Activated T-helper 9 cell treated with anti-CD3 and anti-CD28 coated beads, Interleukin-2, amount 50 U/mL, for 16 hours (primary cell): ENCODE data around the gene MMP24.
A peak's percentile ranks its signal among the peaks of the same experiment; 100 is the strongest.

Source experiments
- DNase-seq: peaks from one replicate; pipeline ENCODE4 v3.0.0-alpha.2; 2020; ENCODE audit warnings: low read depth

Gene MMP24

DNA sequence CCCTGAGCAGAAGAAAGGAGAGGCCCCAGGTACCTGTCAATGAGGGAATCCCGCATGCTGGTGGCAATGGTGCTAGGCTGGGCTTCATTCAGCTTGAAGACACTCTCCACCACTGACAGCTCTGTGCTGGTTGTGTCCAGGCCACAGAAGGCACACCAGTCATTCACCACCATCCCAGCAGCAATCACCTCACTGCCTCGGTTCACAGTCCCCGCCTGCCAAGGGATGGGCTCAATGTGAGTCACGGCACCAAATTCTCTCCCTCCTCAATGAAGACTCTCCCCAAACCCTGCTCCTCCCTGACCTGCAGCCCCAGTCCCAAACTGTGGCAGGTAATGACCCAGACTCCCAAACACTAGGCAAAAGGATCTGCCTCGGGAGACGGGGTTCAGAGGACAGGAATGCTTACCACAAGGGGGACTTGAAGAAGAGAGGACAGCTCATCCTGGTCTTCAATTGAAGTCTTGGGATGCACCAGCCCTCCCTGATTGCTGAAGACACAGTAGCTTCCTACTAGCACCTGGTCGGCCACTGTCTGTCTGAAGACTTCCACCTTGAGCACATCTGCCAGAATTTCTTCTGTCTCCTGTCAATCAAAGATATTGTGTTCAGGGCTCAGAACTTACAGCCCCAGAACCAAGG lies 53.2 kb downstream of the MMP24 start:
- no peak for DNase-seq

DNA sequence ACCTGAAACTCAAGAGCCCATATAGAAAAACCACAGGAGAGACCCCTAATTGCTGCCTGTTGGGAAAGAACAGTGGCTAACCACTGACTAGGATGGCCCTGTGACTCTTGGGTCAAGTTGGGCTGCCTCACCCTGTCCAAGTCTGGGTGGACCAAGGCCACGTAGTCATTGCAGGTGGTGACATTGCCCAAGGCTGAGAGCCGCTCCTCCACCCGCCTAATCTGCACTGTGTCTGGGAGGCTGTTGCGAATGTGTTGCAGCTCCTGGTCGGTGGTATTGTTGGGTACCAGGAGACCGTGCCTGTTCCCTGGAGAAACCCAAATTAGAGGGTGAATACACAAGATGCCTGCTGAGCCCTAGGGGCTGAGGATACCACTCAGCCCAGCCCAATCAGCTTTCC lies 54.0 kb downstream of the MMP24 start:
- no peak for DNase-seq

- no peak for DNase-seq
These were observed 55.1 kb downstream of the MMP24 start for GRCh38 chr20:35281506-35282101.

DNA sequence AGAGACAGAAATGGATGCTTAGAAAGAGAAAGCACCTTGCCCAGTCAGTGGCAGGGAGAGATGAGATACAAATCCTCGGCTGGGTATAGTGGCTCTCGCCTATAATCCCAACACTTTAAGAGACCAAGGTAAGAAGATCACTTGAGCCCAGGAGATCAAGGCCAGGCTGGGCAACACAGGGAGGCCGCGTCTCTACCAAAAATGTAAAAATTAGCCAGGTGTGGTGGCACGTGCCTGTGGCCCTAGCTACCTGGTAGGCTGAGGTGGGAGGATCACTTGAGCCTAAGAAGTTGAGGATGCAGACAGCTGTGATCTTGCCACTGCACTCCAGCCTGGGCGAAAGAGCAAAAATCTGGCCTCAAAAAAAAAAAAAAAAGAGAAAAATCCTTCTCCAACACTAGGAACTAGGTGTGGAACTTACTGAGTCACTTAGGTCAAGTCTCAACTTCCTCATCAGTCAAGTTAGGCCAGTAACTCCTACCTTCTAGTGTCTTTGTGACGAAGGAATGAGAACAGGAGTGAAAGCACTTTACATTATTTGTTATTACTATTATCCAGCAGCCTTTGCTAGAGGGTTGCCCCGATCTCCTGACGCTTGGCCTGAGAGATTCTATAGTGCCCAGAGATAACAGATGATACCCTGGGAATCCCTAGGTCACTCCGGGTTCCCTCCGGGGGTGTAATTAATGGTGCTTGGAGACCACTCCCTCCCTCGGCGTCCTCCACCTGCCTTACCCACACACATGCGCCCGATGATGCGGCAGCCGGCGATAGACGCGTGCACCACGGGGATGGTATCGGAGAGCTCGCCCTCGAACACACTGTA lies 57.2 kb downstream of the MMP24 start:
- no peak for DNase-seq

GRCh38 chr20:35284267-35284991 lies 57.9 kb downstream of the MMP24 start, which contains the start of gene EIF6:
Gene EIF6, minus strand, starts transcription at chr20:35284772. Its CDS starts 285 bp downstream, at chr20:35284487.
- DNase-seq: peak; percentile 61

DNA sequence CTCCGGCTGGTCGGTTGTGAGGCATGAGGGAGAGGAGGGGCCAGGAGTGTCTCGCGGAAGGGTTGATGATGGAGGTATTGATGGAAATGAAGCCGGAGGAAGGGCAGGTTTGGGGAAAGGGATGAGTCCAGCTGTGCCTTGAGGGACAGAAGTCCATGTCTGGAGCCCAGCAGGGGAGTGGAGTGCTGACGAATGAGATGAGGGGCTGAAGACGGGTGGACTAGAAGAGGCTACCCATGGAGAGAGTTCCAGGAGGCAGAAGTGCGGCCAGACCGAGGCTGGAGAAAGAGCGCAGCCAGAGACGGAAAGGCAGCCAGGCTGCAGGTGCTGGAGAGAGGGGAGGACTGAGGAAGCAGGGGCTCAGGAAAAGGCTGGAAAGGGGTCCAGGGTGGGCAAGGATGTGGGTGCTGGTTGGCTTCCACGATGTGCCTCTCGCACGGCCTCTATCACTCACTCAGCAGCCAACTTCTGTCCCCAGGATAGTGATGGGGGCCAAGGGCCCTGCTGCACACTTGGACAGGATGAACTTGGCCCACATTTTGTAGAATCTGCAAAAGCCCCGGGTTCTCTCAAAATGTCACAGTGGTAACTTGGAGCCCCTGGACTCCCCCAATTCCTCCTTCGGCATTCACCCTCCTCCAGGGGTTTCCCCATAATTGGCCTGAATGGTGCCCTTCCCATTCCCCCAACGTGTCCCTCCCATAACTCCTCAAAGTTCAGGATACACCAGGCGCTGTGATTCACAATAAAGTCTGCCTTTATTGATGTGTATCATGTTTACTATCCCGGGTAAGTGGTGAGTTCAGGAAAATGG lies 58.7 kb downstream of the MMP24 start:
- DNase-seq: no peak

DNA sequence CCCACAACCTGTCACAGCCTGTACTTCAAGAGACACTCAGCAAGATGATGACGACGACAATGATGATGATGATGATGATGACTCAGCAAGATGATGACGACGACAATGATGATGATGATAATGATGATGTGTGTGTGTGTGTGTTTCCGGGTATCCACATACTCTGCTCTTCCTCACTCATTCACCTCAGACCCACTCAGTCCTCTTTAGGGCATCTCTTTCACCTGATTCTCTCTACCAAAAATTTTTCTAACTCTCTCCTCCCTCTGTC lies 59.3 kb downstream of the MMP24 start:
- no peak for DNase-seq

- no peak for DNase-seq
These were observed 59.8 kb downstream of the MMP24 start for GRCh38 chr20:35286077-35286898.

- no peak for DNase-seq
These were observed 60.5 kb downstream of the MMP24 start for GRCh38 chr20:35286899-35287508.

DNA sequence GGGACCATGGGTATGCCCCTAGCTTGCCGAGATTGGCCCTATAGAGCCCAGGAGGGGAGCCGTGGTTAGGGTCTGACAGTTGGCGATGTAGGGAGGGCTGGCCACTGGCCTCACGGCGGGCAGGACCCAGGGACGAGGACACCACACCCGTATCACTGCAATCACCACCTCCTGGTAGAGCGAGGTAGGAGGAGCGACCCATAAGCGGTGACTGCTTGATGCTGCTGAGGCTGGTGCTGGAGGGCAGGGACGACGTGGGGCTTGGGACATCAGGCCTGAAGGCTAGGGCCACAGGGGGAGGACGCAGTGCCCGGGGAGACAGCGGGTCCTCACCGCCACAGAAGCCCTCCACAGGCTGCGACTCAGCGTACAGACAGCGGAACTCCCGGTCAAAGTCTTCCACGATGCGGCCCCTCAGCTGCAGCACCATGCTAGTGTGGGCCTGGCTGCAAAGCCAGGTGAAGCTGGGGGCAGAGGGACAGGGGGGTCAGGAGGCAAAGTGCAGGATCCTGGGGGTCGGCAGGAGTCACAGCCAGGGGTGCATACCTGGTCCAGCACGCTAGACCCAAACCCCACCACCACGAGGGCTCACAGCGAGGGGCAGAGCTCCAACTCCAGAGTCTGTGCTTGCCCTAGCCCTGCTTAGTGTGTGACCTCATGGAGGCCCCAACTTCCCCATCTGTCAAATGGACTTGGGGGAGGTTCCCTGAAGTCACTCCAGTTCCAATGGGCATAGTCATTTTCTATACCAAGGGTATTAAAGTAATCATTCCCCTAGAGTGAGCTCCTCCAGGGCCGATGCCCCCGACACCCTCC lies 61.2 kb downstream of the MMP24 start:
- DNase-seq: no peak

DNA sequence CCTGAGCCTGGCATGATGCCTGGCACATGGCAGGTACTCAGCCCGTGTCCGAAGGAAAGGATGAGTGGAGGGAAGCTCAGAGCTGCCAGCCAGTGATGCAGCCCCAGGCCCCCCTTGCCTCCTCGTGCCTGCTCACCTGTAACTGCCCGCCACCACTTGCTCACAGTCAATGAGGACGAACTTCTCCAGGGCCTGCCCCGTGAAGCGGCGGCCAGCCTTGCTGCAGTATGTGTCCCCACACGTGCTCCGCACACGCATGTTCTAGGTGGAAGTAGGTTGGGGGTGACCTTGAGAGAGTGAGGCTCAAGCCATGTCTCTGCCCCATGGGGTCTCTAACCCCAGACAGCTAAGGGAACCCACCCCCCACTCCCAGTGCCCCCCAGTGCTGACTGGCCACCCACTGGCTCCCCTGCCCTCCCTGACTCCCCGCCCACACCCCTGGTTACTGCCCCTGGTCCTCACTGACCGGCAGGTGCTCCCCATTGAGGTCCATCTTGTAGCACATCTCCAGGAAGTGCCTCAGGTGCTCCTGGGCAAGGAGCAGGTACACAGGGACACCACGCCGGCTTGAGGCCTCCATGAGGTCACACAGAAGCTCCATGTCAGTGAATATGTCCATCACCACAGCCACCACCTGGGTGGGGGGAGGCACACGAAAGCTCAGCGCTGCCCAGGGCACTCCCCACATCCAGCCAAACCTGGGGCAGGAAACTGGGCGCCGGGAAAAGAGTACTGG lies 62.0 kb downstream of the MMP24 start:
- DNase-seq: no peak

DNA sequence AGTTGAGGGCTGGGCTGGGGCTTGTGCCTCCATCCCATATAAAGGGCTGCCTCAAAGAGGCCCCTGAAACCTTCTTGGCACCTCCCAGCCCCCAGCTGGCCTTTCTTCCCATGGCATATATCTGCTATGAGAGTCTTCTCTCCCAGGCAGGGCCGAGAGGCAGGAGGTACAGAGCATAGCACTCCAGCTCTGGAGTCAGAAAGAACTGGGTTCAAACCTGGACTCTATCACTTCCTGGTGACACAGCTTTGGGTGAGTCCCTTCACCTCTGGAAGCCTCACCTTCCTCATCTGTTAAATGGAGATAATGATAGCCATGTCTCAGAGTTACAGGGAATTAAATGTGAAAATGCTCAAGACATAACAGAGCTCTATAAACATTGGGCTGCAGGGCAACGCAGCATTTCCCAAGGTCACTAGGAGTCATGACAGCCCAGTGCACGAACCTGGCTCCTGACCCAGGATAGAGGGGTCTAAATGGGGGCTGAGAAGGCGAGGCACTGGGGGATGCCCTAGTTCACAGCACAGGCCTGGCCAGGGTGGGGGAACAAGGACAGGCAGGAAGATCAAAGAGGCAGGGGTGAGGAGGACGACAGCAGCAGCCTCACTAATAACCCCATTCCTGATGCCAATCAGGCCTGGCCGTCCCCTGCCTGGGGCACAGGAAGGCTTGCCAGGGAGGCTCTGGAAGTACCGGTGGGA lies 63.8 kb downstream of the MMP24 start:
- no peak for DNase-seq

DNA sequence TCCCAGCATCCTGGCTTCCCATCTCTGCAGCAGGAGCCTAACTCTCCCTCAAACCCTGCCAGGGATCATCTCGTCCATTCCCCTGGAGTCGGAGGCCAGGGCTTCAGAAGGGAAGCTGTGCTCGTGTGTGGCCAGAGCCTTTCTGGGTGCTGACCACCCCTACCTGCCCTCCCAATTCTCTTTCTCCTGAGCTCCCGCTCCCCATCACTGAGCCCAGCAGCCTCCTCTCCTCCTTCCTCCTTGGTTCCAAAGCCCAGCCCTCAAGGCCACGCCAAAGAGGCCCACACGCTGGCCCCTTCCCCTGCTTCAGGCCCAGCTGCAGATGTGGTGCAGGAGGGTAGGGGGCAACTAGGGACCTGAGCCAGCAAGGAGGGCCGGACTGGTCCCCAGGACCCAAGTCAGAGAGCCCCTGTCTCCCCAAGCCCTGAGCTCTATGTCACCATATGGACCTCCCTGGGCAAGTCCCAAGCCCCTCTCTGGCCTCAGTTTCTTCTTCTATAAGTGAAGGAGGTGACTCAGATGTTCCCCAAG lies 64.5 kb downstream of the MMP24 start:
- no peak for DNase-seq

GRCh38 chr20:35291654-35292503 lies 65.4 kb downstream of the MMP24 start, which contains the start of gene FAM83C:
Gene FAM83C, minus strand, starts transcription at chr20:35292425. Its CDS starts 121 bp downstream, at chr20:35292304.
- DNase-seq: no peak

GRCh38 chr20:35292504-35293285 lies 66.2 kb downstream of the MMP24 start:
- no peak for DNase-seq
